MM.1S (cell line): Measurements from ENCODE around the gene MAPK8IP2.

Experiments
- DNase-seq: peaks from one replicate; pipeline ENCODE4 v3.0.0-alpha.2; 2015
- H2AFZ ChIP-seq: fragments of 300-600 bp; sonication (generic); 2 replicates; pipeline ENCODE4 v1.6.0; 2016; ENCODE audit warnings: antibody characterized with exemption, low read length
- H3F3A ChIP-seq: fragments of 300-600 bp; sonication (generic); 2 replicates; pipeline ENCODE4 v1.6.1; 2016; ENCODE audit warnings: mild to moderate bottlenecking, antibody characterized with exemption, low read length, moderate library complexity, mixed read lengths; ENCODE audit not compliant: insufficient read depth
- H3K27ac ChIP-seq: fragments of 300-600 bp; sonication (generic); 2 replicates; pipeline ENCODE4 v1.5.1; 2016; ENCODE audit warnings: mild to moderate bottlenecking, low read length
- H3K27me3 ChIP-seq: fragments of 300-600 bp; sonication (generic); replicated peaks from 2 replicates; pipeline ENCODE4 v1.6.0; 2016; ENCODE audit warnings: low read length; ENCODE audit not compliant: insufficient read depth
- H3K36me3 ChIP-seq: fragments of 300-600 bp; sonication (generic); replicated peaks from 2 replicates; pipeline ENCODE4 v1.6.1; 2016; ENCODE audit warnings: mild to moderate bottlenecking, low read length, mixed read lengths; ENCODE audit not compliant: insufficient read depth
- H3K4me1 ChIP-seq: fragments of 300-600 bp; sonication (generic); 2 replicates; pipeline ENCODE4 v1.6.1; 2016; ENCODE audit warnings: low read length, mixed read lengths
- H3K4me2 ChIP-seq: fragments of 300-600 bp; sonication (generic); 2 replicates; pipeline ENCODE4 v1.6.0; 2016; ENCODE audit warnings: low read depth, low read length
- H3K4me3 ChIP-seq: fragments of 300-600 bp; sonication (generic); 2 replicates; pipeline ENCODE4 v1.5.1; 2016; ENCODE audit warnings: low read length, mixed read lengths
- H3K79me2 ChIP-seq: fragments of 300-600 bp; sonication (generic); 2 replicates; pipeline ENCODE4 v1.6.1; 2016; ENCODE audit warnings: mixed run types, low read length, mixed read lengths
- H3K9ac ChIP-seq: fragments of 300-600 bp; sonication (generic); 2 replicates; pipeline ENCODE4 v1.6.1; 2016; ENCODE audit warnings: low read length, mixed read lengths
- H3K9me2 ChIP-seq: fragments of 300-600 bp; sonication (generic); replicated peaks from 2 replicates; pipeline ENCODE4 v1.6.1; 2016; ENCODE audit warnings: mild to moderate bottlenecking, low read length, mixed read lengths; ENCODE audit not compliant: insufficient read depth
- H3K9me3 ChIP-seq: fragments of 300-600 bp; sonication (generic); replicated peaks from 2 replicates; pipeline ENCODE4 v1.6.1; 2016; ENCODE audit warnings: mild to moderate bottlenecking, low read length, mixed read lengths; ENCODE audit not compliant: insufficient read depth
- H4K20me1 ChIP-seq: fragments of 300-600 bp; sonication (generic); 2 replicates; pipeline ENCODE4 v1.6.1; 2016; ENCODE audit warnings: mild to moderate bottlenecking, low read length, moderate library complexity, mixed read lengths; ENCODE audit not compliant: insufficient read depth
- CTCF ChIP-seq: fragments of 300-600 bp; sonication (generic); IDR thresholded peaks from 2 replicates; pipeline ENCODE4 v1.5.1; 2016; ENCODE audit warnings: antibody characterized with exemption, low read length, mixed read lengths
- EZH2 ChIP-seq: fragments of 300-600 bp; sonication (generic); optimal IDR thresholded peaks from 2 replicates; pipeline ENCODE3; 2017; ENCODE audit warnings: low read depth, mild to moderate bottlenecking, antibody characterized with exemption, low read length, mixed read lengths
- EZH2phosphoT487 ChIP-seq: fragments of 300-600 bp; sonication (generic); IDR thresholded peaks from 2 replicates; pipeline ENCODE4 v1.6.1; 2018; ENCODE audit warnings: antibody characterized with exemption, low read length

MAPK8IP2 gene

GRCh38 chr22:50603511-50604255 is 3.1 kb downstream of the MAPK8IP2 start:
- DNase-seq = no peak
- Histone ChIP-seq H3K9me3 (no peaks in the 10 kb centered on the region), H3K4me3 (no peak overlapping the region), H3K9me2 (no peaks in the 10 kb centered on the region), H3K27me3 (peaks cover 83% of the 10 kb centered on the region), H3K9ac (no peak overlapping the region), H3K79me2 (no peaks in the 10 kb centered on the region), H3K4me1 (no peaks in the 10 kb centered on the region), H3K27ac (no peak overlapping the region), H3F3A (no peaks in the 10 kb centered on the region), H3K4me2 (no peak overlapping the region), H2AFZ (no peak overlapping the region), H4K20me1 (no peaks in the 10 kb centered on the region), H3K36me3 (no peaks in the 10 kb centered on the region)
- TF ChIP-seq EZH2 (no peak), EZH2phosphoT487 (no peak), CTCF (no peak)

- Histone ChIP-seq H3K9me2 (no peaks in the 10 kb centered on the region), H3K4me1 (no peaks in the 10 kb centered on the region), H3K79me2 (no peaks in the 10 kb centered on the region), H2AFZ (no peak overlapping the region), H3K4me3 (no peak overlapping the region), H3K36me3 (no peaks in the 10 kb centered on the region), H3K27ac (no peak overlapping the region), H3F3A (no peaks in the 10 kb centered on the region), H4K20me1 (no peaks in the 10 kb centered on the region), H3K27me3 (peaks cover 84% of the 10 kb centered on the region), H3K9me3 (no peaks in the 10 kb centered on the region), H3K9ac (no peak overlapping the region), H3K4me2 (no peak overlapping the region)
- TF ChIP-seq EZH2phosphoT487 = no peak
- no peak for TF ChIP-seq EZH2
- TF ChIP-seq CTCF = no peak
- no peak for DNase-seq
Measured at GRCh38 chr22:50604256-50605001, 3.8 kb downstream of the MAPK8IP2 start.

- DNase-seq = no peak
- Histone ChIP-seq H3K4me3 (no peak overlapping the region), H3K4me2 (no peak overlapping the region), H3K79me2 (no peaks in the 10 kb centered on the region), H4K20me1 (no peaks in the 10 kb centered on the region), H3K27ac (no peak overlapping the region), H3K9ac (no peak overlapping the region), H3K36me3 (no peaks in the 10 kb centered on the region), H3K9me2 (no peaks in the 10 kb centered on the region), H3K9me3 (no peaks in the 10 kb centered on the region), H3K27me3 (peaks cover 86% of the 10 kb centered on the region), H3F3A (no peaks in the 10 kb centered on the region), H2AFZ (no peak overlapping the region), H3K4me1 (no peaks in the 10 kb centered on the region)
- TF ChIP-seq EZH2 (no peak), CTCF (no peak)
Measured at GRCh38 chr22:50605002-50605612, 4.5 kb downstream of the MAPK8IP2 start.
